AG09309 (cell line): ENCODE data around the gene NOTCH2.

ENCODE experiments used
- DNase-seq: peaks from one replicate; pipeline ENCODE4 v3.0.0-alpha.2; 2010; ENCODE audit warnings: low read depth
- H3K4me3 ChIP-seq: 2 replicates; pipeline ENCODE4 v1.5.1; 2011; ENCODE audit warnings: mild to moderate bottlenecking, low read depth, low read length, moderate library complexity; ENCODE audit not compliant: control insufficient read depth
- TF ChIP-seq, protein P1 (sequence below): IDR thresholded peaks from 2 replicates; pipeline ENCODE4 v1.5.1; 2011; ENCODE audit warnings: mild to moderate bottlenecking, low read depth, low read length, inconsistent platforms; ENCODE audit not compliant: insufficient read depth, control insufficient read depth; ENCODE audit errors: missing control alignments

NOTCH2 gene

DNA sequence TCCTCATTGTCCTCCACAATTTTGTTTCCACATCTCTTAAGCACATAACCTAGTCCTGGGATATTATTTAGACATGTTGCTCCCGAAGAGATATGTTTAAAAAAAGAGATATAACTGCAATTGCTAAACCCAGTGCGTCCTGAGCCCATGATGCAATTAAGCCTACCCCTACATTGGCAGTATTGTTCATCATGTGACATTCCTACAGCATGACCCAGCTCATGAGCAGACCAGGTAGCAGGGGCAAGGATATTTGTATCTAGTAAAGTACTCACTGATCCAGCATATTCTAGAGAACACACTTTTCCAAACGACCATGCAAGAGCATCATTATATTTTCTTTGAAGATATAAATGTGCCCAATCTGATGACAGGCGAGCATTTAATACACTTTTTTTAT lies 174.4 kb downstream of the NOTCH2 start:
- no peak overlapping the region for H3K4me3 ChIP-seq
- DNase-seq: no peak
- TF ChIP-seq, protein P1, sequence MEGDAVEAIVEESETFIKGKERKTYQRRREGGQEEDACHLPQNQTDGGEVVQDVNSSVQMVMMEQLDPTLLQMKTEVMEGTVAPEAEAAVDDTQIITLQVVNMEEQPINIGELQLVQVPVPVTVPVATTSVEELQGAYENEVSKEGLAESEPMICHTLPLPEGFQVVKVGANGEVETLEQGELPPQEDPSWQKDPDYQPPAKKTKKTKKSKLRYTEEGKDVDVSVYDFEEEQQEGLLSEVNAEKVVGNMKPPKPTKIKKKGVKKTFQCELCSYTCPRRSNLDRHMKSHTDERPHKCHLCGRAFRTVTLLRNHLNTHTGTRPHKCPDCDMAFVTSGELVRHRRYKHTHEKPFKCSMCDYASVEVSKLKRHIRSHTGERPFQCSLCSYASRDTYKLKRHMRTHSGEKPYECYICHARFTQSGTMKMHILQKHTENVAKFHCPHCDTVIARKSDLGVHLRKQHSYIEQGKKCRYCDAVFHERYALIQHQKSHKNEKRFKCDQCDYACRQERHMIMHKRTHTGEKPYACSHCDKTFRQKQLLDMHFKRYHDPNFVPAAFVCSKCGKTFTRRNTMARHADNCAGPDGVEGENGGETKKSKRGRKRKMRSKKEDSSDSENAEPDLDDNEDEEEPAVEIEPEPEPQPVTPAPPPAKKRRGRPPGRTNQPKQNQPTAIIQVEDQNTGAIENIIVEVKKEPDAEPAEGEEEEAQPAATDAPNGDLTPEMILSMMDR: no peak

DNA sequence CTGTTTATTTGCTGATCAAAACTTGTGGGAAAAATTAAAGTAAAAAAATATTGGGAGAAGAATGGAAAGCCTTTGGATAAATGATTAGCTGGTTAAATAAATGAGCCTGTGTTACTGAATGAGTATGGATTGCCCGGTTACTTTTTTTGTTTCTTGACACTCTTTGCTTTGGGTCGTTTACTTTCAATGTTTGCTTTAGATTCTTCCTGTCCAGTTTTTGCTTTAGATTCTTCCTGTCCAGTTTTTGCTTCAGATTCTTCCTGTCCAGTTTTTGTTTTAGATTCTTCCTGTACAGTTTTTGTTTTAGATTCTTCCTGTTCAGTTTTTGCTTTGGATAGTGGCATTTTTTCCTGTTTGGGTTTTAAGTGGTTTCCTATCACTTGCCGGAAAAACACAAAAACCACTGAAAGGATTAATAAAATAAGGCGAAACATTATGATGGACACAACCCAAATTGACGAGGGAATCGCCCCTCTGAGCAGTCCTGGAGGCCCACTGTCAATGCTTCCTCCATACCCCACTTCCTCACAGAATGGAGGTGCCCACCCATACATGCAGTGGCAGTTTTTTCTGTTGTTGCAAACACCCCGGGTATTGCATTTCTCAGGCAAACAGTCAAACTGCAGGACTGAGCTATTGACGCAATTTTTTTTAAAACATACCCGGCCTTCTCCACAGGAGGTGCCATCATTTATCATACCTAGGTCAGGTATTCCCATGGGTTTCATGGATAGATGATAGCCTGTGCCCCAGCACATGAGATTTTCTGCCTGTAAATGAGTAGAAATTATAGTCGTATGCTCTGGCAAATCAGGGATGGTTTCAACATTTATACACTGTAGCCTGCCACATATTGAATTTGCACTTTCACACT lies 175.4 kb downstream of the NOTCH2 start:
- DNase-seq: no peak
- TF ChIP-seq, protein P1: no peak
- no peak overlapping the region for H3K4me3 ChIP-seq

DNA sequence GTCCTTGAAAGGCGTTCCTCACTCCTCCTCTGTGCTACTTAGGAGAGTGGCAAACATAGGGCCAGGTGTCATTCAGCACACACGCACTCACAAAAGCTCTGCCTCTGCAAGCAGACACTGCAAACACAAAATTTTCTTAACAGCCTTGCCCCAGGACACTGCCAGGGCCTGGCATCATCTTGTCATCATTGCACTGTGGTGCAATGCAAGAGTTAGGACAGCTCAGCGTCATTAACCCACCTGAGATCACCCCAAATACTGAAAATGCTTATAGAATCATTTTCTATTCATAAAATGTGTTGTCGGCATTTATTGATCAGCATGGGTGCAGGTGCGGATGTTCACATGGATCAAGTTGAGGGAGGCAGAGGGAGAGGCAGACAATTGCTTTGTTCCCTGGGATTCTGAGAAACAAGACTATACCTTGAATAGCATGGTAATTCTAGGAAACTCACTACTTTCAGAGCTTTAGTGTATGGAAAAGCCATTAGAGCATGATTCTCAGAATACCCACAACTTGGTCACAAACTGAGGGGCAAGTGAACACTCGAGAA lies 176.1 kb downstream of the NOTCH2 start:
- no peak for DNase-seq
- TF ChIP-seq, protein P1: no peak
- H3K4me3 ChIP-seq: no peak overlapping the region

DNA sequence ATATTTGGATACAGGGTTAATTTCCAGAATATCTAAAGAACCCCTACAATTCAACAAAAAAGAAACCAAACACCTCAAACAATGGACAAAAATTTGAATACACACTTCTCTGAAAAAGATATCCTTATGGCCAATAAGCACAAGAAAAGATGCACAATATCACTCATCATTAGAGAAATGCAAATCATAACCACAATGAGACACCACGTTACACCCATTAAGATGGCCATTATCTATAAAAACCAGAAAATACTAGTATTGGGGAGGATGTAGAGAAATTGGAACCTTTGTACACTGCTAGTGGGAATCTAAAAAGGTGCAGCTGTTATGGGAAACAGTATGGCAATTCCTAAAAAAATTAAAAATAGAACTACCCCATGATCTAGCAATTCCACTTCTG lies 178.1 kb downstream of the NOTCH2 start:
- TF ChIP-seq, protein P1: no peak
- H3K4me3 ChIP-seq: no peak overlapping the region
- DNase-seq: no peak

DNA sequence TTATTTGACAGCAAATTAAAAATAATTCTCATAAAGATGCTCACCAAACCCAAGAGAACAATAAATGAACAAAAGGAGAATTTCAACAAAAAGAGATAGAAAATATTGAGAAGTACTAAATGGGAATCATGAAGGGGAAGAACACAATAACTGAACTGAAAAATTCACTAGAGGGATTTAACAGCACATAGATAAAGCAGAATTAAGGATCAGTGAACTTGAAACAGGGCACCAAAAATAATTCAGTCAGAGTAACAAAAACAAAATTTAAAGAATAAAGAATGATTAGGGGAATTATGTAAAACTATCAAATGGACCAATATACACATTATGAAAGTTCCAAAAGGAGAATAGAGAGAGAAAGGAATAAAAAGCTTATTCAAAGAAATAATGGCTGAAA lies 181.0 kb downstream of the NOTCH2 start:
- TF ChIP-seq, protein P1: no peak
- no peak overlapping the region for H3K4me3 ChIP-seq
- no peak for DNase-seq

DNA sequence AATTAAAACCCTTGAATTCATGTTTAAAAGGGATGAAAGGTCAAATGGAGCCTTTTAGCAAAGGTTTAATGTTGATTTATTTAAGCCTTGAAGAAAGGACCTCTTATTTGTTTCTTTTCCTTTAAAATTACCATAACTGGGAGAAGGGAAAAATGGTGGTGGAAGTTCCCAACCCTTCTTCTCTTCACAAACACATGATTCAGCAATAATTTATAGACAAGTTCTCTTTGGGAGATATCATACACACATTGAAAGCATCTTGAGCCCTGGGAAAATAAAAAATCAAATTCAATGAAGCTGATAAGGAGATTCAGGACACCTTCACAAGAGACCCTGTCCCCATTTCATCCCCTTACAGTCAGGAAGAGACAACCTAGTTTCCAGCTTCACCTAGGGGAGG lies 182.0 kb downstream of the NOTCH2 start:
- no peak overlapping the region for H3K4me3 ChIP-seq
- no peak for DNase-seq
- TF ChIP-seq, protein P1: no peak
